CD4-positive, alpha-beta T cell treated with Interleukin-6 at 100 ng/mL for 8 hours (primary cell): Measurements from ENCODE around the gene PAX7.
"Not testable (repeated sequence)": the region's sequence is repeated elsewhere in the genome, so short reads cannot be mapped to it uniquely, and the experiment has no call there.

ENCODE experiments used
- DNase-seq: peaks from one replicate; pipeline ENCODE4 v3.0.0-alpha.2; 2020; ENCODE audit warnings: mixed read lengths, low spot score

Gene PAX7

DNA sequence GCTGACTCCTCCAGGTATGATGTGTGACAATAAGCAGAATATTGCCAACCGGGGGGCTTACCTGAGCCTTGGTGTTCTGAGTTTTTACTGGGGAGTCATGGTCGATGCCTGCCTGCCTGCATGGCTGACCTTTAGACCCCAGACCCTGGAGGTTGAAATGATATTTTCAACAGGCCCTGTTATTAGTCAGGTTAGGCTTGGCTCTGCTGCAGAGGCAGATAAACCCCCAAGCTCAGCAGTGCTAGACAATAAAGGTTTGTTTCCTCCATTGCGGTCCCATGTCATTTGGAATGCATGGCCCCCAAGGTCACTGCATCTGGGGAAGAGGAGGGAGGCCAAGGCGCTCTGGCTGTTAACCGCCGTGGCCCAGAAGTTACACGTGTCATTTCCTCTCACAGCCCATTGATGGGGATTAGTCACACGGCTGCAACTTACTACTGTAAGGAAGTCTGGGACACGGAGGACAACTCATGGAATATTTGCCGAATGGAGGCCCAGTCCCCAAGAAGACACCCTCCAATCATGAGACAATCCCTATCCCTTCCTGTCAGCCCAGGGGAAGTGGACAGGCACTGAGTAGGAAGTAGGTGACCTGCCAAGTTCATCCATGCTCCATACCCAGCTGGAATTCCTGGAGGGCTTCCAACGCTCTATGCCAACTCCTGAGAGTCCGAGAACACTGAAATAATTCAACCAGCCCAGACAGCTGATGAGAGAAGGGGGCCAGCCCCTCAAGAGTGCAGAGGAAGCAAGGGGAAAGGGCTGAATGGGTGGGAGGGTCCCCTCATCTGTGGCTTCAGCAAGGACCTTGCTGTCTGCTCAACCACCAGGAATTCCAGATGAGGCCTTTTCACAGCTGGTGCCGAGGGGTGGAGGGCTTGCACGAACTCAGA, 131.5 kb downstream of the PAX7 start:
- no peak for DNase-seq

DNA sequence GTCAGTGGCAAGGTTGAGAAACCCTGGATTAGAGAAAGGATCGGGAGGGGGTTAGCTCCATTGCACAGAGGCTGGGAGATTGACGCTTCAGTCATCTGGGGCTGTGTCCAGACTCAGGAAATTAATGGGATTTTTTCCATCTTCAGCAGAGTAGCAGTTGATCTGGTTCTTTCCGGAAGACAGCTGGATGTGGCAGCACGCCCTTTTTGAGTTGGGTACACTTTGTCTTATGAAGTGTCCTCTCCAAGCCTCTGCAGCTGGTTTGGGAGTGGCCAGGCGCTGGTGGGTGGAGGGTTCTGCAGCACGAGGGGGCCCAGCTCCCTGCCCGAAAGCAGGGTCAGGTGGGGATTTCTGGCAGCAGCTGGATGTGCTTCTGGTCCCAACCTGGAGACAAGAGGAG, 133.7 kb downstream of the PAX7 start:
- no peak for DNase-seq

DNA sequence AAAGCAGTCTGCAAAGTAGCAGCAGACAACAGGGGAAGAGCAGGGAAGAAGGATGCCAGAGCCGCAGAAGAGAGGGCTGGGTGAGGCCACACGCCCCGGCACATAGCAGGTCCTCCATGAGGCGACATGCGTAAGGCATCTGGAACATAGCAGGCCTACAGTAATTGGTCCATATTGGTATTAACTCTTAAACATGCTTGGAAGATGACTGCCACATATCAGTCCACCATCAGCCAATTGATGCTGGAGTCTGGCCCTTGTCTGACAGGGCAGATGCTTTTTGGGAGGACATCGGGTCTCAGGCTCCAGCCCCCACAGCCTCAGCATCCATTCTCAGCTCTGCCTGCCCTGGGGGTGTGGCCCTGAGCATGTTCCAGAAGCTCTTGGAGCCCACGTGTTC, 135.1 kb downstream of the PAX7 start:
- no peak for DNase-seq

DNA sequence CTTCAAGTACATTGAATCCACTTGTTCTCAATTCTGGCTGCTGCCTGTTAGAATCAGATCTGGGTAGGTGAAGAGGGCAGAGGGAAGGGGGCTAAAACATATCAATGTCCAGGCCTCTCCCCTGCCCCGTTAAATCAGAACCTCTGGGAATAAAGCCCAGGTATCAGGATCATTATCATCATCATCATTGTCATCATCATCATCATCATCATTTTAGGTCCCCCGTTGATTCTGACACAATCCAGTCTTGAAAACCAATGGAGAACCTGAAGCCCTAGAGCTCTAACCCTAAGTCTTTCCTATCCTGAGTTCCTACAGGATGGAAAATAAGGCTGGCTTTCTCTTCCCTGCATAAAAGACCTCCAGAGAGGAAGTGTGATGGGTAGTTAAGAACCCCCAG, 135.7 kb downstream of the PAX7 start:
- no peak for DNase-seq

DNA sequence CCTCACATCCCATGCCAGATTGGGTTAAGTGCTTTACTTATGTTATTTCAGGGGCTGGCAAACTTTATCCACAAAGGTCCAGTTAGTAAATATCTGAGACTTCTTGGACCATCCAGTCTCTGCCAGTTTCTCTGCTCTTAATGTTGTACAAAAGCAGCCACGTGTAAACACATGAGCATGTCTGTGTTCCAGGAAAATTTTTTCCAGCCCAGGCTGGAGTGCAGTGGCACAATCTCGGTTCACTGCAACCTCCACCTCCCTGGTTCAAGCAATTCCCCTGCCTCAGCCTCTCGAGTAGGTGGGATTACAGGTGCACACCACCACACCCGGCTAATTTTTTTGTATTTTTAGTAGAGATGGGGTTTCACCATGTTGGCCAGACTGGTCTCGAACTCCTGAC, 136.9 kb downstream of the PAX7 start:
- DNase-seq: not testable (repeated sequence)

DNA sequence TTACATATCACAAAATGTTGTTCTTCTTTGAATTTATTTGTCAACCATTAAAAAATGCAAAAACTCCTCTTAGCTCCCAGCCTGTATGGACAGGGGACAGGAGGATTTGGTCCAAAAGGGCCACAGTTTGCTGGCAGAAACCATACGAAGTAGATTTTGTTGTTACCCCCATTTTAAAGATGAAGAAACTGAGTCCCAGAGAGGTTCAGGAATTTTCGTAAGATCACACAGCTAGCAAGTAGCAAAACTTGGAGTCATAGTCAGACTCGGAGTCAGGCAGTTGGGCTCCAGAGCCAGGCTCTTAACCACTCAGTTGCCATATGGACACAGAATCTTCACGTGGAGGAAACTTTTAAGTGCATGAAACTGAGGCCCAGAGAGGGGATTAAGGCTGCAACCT, 137.4 kb downstream of the PAX7 start:
- no peak for DNase-seq

DNA sequence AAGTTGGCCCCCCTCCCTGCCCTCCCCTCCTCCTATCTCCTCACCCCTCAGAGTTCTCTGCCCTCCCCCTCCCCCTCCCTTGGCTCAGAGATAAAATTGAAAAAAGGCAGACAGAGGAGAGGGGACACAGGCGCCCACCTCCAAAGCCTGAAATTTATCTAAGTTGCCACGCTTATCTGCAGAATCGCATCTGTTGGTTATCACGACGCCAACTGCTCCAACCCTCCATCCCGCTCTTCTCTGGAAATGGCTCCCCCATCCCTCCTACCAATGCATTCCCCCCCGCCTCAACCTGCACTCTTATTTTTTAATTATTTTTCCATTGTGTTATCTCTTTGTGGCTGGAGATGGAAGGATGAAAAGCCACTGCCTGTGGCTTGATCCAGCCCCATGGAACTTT, 138.5 kb downstream of the PAX7 start:
- DNase-seq: no peak

DNA sequence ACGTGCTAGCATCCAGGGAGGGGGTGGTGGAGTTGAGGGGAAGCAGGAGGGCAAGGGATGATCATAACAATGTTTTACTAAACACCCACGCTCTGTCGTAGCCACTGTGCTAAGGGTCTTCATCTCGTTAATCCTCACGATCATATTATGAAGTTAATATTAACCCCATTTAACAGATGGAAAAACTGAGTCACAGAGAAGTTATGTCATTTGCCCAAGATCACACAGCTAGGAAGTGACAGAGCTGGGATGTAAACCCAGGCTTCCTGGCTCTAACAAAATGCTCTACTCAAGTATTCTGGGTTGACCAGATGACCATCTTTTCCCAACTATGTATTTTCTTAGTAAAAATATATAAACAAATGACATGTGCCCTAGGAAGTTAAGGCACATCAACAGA, 140.2 kb downstream of the PAX7 start:
- no peak for DNase-seq

DNA sequence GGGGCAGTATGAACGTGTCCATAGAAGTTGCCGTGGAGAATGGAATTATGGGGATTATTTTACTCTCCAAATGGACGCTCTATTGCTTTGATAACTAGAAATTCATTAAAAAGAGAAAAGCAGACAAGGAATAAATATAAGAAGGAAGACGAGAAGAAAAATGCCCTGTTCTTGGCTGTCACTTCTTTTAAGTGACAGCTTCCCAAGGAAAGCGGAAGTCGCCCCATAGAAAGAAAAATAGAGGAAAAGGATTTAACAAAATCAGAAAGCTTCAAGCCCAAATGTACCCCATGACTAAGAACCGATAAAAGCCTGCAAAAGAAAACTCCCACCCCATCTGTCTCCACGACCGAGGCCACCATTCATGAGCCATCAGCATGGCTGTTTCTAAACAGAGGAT, 143.1 kb downstream of the PAX7 start:
- no peak for DNase-seq

DNA sequence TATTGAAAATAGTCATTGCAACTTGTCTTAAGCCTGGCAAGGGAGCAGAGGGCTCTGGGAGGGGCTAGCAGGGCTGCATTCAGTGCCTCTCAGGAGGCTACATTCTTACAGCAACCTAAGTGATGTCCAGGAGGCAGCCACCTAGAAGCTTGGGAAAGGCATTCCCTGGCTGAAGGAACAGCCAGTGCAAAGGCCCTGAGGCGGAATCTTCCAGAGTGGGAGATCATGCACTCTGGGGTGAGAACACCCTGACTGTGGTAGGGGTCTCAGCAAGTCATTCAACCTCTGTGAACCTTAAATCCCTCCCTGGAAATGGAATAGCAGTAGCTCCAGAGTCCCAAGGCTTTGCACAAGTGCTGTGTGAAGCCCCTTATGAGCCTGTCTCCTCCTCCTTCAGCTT, 144.7 kb downstream of the PAX7 start:
- no peak for DNase-seq

DNA sequence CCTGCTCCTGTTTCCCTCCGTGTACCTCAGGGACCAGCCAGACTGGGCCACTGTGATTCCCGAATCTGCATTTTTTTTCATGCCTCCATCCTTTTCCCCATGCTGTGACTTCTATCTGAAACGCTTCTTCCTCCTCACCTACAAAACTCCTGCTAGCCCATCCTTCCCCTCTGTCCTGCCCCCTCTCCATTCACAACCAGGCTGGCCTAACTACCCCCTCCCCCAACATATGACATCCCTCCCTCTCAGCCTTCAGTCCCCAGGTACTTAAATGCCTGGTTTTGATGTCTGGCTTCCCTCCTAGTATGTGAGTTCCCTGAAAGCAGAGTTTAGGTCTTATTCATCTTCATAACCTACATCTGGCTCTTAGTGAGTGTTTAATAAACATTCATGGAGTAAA, 146.1 kb downstream of the PAX7 start:
- no peak for DNase-seq

DNA sequence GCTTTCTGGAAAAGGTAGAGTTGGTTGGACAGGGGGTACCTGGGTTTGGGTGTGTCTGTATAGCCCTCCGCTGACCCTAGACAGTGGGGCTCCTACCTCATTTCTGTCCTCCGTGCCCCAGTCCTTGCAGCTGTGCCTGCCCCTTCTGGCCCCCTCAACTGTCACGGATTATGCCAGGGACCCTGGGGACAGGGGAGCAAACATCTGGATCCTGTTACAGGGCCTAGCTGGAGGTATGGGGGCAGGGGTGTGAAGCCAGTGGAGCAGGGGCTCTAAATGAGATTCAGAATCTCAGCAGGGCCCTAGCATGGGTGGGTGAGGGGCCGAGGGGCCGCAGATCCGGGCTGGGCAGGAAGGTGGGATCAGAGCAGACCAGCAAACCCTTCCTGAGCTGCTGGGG, 147.8 kb downstream of the PAX7 start:
- DNase-seq: no peak

DNA sequence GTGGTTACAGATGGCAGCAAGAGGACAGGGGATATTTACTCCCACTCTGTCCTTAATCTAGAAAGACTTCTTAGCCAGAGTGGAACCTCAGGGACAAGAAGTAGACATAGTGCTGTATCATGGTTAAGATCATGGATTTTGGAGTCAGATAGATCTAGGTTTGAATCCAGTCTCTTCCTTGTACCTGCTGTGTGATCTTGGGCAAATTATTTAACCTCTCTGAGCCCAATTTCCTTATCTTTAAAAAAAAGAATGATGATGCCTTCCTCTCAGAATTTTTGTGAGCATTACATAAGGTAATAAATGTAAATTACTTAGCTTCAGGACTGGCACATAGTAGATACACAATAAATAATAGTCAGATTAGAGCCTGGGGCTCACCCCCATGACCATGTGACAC, 150.4 kb downstream of the PAX7 start:
- no peak for DNase-seq

DNA sequence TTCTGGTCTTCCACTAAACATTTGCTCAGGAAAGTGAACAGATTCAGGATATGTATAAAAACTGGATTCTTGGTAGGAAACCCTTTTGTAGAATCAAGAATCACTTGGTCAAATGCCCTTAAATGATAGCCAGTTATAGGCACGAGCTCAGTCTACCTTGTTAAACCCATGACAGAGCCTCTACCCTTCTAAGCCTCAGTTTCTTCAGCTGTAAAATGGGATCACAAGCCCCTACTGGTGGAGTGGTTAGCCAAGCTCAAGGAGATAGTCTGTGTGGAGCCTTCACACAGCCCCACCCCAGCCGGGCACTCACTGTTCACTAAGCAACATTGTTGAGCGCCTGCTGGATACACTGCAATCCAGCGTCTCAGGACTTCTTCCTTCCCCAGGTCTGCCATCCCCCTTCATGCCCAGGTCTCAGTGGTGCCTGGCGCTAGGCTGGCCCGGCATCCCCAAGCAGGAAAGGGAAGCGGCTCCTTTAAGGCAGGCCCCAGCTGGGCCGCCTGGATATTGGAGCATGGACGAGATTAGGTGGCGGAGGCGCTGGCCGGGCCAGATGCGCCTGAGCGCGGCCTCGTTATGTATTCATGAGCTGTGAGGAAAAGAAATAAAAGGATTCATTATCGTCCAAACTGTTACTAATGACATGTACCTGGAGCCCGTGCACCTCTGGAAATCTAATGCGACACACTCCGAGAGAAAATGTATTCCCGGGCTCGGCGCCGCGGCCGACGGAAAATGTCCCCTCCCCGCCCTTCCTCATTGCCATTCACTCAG, 153.2 kb downstream of the PAX7 start:
- no peak for DNase-seq

DNA sequence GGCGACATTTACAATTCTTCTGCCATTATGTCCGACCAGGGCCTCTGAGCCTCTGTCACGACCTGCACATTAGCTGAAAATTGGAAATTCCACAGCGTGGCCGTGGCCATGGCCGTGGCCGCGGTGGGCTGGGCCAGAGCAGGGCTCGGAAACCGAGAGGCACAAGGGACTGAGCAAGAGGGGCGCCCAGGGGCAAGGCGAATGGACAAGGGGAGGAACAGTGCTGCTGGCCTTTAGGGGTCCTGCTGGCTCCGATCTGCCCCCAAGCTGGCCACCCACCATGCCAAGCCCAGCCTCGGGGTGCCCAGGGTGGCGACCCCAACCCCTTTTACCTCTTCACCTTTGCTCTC, 153.8 kb downstream of the PAX7 start:
- DNase-seq: no peak

DNA sequence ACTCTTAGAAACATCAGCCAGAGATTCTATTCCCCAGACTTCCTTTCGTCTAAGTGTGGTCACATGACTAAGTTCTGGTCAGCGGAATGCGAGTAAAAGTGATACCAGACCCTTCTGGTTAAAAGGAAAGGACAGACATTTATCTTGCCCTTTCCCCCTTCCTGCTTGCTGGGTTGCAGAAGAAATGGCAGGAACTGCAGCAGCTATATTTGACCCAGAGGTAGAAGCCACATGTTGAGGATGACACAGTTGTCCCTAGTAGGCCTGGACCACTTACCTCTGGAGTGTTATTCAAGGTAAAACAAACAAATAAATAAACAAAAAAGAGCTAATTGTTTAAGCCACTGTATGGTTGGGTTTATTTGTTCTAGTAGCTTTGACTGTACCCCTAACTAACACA, 155.5 kb downstream of the PAX7 start:
- no peak for DNase-seq

DNA sequence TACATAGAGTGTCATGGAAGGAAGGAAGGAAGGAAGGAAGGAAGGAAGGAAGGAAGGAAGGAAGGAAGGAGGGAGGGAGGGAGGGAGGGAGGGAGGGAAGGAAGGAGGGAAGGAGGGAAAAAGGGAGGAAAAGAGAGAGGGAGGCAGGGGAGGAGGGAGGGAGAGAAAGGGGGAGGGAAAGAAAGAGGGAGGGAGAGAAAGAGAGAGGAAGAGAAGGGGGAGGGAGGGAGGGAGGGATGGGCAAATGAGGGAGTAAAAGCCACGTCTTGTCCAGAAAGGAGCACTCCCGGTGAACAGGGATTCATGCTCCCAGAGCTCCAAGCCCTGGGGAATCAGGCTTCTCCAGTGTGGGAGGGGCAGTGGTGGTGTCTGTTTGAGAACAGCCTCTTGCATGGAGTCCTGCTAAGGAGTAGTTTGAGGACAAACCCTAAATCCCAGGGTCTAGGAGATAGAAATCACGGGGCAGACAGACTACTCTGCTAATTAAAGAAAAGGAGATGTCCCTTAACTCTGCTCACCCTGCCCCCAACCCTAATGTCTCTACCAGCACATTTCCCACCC, 157.3 kb downstream of the PAX7 start:
- no peak for DNase-seq

DNA sequence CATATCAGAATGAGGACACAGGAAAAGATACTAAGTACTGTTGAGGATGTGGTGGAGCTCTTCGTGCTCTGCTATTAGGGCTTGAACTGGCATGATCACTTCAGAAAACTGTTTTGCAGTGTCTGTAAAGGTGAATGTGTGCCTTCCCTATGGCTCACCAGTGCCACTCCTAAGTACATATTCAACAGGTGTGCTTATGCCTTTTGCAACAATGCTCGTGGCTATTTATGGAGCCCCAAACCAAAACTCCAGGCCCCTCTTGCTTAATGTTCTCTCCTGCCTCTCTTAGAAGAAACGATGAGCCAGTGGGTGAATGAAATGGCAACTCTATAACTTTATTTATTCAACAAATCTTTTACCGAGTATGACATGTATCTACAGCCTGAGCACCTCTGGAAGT, 158.6 kb downstream of the PAX7 start:
- no peak for DNase-seq

DNA sequence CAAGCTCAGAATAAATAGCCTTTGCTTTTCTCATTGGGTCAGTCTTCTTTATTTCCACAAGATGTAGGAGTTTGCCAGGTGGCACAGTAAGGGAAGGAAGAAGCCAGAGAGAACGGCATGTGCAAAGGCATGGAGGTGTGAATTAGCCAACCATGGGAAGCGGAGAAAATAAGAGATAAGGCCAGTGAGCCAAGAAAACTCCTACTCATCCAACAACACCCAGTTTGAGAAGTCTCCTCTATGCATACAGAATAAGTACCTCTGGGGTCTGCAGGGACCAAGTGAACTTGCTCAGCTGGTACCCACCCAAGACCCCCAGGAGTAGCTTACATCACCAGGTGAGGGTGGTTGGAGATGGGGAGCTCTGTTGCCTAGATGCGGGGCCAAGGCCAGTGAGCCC, 162.1 kb downstream of the PAX7 start:
- no peak for DNase-seq

DNA sequence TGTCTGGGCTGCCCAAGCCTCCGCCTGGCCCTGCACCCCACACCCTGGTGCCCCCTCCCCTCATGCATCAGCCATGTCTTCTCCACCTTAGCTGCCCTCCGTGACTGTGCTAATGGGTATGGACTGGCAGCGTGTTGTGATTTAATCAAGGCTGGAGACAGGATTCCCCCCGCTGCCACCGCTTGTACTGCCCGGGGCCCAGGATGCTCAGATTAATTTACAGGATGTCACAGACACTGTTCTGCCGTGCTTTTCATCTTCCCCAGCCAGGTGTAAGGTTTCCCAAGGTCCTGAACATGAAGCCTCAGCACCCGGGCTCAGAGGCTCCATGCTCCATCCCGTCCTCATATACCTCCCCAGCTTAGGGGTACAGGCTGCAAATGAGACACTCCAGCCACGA, 162.5 kb downstream of the PAX7 start:
- no peak for DNase-seq

DNA sequence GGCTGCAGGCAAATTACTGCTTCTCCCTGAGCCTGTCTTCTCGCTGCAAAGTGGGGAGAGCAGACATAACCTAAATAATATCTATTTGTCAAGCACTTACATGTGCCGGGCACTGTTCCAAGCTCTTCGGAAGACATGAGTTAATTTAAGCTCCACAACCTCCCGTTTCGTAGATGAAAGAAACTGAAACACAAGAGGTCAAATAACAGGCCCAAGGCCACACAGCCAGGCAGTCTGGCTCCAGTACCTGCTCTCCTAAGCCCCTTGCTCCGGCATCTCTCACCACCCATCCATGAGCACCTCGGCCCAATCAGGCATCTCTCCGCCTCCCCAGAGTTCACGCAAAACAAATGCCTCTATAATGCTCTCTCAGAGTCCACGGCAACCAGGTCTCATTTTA, 163.4 kb downstream of the PAX7 start:
- no peak for DNase-seq

DNA sequence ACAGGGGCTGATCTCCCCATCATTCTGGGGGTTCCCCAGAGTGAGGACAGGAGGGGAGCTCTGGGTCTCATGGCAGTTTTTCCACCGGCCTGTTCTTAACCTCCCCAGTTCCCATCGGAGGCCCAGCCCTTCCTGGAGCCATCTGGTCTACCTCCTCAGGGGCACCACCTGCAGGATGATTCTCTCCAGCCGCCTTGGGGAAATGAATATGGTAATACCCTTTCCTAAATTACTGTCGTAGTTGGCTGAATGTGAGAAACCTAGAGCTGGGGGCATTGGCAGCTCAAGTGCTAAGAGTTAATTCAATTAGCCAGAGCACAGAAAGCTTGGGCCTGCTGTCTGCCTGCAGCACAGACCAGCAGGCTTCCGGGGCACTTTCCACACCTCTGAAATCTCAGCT, 163.9 kb downstream of the PAX7 start:
- DNase-seq: no peak

DNA sequence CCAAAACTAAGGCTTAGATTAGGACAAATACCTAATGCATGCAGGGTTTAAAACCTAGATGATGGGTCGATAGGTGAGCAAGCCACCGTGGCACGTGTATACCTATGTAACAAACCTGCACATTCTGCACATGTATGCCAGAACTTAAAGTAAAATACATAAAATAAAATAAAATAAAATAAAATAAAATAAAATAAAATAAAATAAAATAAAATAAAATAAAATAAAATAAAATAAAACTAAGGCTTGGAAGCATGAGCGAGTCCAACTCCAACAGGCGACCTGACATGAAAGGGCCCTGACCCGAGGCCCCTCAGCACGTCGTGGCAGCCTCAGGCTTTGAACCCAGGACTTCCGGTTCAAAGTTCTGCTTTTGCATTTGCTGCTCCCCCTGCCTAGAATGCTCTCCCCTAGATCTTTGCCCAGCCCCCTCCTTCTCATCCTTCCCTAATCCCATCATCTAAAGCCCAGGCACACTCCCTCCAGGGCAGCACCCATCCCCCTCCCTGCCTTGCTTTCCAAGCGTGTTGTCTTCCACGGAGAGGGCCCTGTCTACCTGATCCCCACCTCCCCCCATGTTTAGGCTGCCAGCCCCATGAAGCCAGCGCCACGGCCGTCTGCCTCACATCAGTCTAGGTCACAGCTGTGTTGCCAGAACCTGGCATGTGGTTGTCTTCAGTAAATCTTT, 164.5 kb downstream of the PAX7 start:
- no peak for DNase-seq
